GM18867 (cell line): ENCODE measurements around the gene CLCN7.
A peak's percentile ranks its signal among the peaks of the same experiment; 100 is the strongest.

Experiments
- ATAC-seq: cut with Tn5 transposase; IDR thresholded peaks from one replicate; pipeline ENCODE4 v1.9.1; 2021; ENCODE audit warnings: mild to moderate bottlenecking, moderate library complexity; ENCODE audit not compliant: unreplicated experiment

The CLCN7 gene

GRCh38 chr16:1474796-1475551, at the start of gene CLCN7:
Gene CLCN7, minus strand, starts transcription at chr16:1475028. Its CDS starts 54 bp downstream, at chr16:1474974.
- ATAC-seq, result peak; percentile 81

- no peak for ATAC-seq
These were observed 49.5 kb upstream of the CLCN7 start for GRCh38 chr16:1524366-1524765.

- ATAC-seq, result no peak
These were observed 48.9 kb upstream of the CLCN7 start for GRCh38 chr16:1523581-1524245.

GRCh38 chr16:1520461-1520860, 45.6 kb upstream of the CLCN7 start:
- no peak for ATAC-seq

- no peak for ATAC-seq
These were observed 45.0 kb upstream of the CLCN7 start for GRCh38 chr16:1519831-1520230.

- no peak for ATAC-seq
These were observed 43.9 kb upstream of the CLCN7 start for GRCh38 chr16:1518626-1519135.

DNA sequence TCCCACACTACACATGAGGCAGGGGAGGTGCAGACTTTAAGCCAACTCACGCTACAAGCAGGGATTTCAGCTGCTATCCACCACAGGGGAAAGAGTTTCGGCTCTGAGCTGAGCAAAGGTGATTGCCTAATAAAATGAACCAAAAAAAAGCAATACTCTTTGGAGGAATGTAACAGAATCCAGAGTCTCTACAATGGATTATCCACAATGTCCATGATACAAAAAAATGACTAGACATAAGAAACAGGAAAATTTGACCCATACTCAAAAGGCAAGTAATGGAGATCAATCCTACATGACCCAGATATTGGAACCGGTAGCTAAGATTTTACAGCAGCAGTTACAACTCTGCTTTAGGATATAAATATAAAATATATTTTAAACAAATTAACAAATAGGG, 39.7 kb upstream of the CLCN7 start:
- ATAC-seq, result no peak

- ATAC-seq, result no peak
These were observed 37.9 kb upstream of the CLCN7 start for GRCh38 chr16:1512774-1513173.

DNA sequence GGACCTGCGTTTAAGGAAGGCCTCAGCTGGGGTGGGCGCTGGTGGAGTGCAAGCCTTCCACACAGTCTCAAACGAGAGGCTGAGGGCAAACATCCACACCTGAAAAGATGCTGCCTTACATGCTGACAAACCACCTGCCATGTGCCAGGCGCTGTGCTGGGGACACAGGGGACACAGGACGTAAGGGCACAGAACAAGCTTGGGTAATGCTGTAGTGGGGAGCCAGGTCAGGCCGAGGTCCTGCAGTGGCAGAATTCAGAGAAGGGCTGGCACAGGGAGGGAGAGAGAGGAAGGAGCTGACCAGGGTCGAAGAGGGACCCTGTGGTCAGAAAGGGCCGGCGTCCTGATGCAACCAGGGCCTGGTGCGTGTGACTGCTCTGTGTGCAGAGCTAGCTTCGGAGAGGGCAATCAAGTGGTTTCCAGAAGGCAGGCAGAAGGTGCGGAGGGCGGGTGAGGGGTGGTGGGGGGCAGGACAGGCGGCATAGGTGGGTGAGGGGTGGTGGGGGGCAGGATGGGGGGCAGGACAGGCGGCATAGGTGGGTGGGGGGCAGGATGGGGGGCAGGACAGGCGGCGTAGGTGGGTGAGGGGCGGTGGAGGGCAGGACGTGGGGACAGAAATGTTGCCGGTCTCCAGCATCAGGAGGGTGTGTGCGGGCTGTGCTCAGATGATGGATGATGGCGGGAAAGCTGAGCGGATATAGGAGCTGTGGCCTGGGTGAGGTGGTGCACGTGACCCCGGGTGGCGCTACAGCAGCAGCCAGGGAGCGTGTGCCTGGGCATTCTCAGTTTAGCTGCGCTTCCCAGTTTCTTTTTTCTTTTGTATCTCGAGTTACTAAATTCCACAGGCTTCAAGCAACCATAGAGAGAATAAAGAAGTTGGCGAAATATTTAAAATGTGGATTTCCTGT, 37.1 kb upstream of the CLCN7 start:
- ATAC-seq, result no peak

DNA sequence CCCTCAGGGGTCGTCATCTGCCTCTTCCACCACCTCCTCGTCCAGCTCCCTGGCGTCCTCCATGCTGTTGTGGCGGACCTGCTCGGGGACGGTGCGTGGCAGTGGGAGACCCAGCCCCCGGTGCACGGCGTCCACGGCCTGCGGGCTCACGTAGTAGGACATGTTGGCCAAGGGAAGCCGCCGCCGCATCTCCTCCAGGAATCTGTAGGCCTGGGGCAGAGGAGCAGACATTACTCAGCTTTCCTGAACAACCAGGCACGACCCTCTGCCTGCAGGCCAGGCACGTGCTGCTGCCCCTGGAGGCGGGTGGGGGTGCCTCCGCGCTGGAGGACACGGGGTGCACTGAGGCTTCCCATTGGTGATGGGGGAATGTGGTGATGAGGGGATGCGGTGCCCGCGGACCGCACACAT, 36.1 kb upstream of the CLCN7 start:
- ATAC-seq, result no peak

DNA sequence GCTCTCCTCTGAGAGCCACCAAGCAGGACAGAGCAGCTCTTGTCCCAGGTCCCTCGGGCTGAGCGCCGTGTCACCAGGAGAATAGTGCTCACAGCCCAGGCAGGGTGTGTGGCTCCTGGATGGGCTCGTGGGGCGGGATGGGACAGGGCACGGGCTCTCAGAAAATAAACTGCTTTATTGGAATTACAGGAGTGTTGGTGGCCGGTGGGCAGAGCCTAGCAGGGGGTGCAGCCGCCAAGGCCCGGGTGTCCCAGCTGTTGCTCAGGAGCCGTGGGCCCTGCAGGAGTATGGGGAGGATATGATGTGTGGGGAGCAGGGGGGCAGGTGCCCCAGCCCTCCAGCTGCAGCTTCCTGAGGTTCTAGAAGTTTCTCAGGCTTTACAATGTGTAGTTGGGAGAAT, 35.4 kb upstream of the CLCN7 start:
- ATAC-seq, result no peak

DNA sequence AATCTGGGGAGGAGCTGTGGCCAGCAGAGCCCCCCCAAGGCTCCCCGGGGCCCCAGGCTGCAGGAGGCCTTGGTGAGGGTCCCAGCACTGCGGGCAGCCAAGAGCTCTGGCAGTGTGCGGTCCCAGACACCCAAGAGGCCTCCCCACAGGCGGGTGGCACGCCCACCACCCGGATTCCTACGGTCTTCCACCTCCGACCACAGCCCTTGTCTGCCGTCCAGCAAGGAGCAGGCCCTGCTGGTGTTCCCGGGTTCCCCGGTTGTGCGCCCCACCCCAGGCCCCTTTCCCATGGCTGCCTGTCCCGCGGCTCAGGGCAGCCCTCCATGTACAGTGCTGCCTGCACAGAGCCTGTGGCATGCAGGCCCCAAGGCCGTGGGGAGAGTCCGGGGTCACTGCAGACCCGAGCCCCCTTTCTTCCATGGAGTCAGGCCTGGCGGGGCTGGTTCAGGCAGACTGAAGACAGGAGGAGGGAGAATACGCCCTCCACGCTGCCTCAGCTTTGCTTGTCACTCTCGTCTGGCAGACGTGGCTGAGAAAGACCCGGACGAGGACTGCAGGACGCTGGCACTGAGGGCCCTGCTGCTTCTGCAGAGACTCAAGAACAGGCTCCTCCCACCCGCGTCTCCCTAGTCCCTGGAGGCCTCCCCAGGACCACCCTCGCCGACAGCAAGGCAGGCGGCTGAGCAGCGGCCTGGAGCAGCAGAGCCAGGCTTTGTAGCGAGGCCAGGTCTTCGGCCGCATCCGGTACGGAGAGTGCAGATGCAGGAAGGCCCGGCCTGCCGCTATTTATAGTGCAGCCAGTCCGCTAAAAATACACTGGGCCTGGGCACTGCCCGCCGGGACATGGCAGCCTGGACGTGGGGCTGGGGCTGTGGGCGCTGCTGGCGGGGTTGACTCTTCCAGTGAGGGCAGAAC, 34.7 kb upstream of the CLCN7 start:
- no peak for ATAC-seq

- no peak for ATAC-seq
These were observed 33.8 kb upstream of the CLCN7 start for GRCh38 chr16:1508494-1509187.

GRCh38 chr16:1506494-1507213, 31.8 kb upstream of the CLCN7 start:
- ATAC-seq, result no peak

- no peak for ATAC-seq
These were observed 31.1 kb upstream of the CLCN7 start for GRCh38 chr16:1505912-1506311.

GRCh38 chr16:1505073-1505844, 30.4 kb upstream of the CLCN7 start:
- ATAC-seq, result no peak

- ATAC-seq, result no peak
These were observed 28.5 kb upstream of the CLCN7 start for GRCh38 chr16:1503110-1503955.
